Activated CD8-positive, alpha-beta memory T cell treated with anti-CD3 and anti-CD28 coated beads, Interleukin-2, amount 50 U/mL, for 4 hours (primary cell): ENCODE results near the gene GRIN2B.

ENCODE experiments used
- DNase-seq: peaks from one replicate; pipeline ENCODE4 v3.0.0-alpha.2; 2020

The GRIN2B gene

GRCh38 chr12:13956060-13956590, 25.3 kb downstream of the GRIN2B start:
- no peak for DNase-seq

GRCh38 chr12:13952096-13952495, 29.3 kb downstream of the GRIN2B start:
- DNase-seq = no peak

DNA sequence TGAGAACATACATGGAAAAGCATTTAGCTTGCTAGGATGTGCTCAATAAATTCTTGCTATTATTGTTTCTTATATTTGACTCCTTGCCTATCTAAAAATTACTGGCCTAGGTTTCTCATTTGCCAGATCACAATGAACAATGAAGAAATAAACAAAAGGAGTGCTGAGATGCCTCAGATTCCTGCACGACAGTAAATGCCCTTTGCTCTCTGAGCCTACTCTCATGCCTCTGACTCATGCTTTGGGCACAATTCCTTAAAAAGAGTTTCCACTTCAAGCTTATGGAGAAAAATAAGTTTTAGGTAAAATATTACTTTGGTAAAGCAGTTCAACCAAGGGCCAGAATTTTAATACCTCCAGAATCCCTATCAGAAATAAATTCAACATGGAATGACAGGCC, 30.9 kb downstream of the GRIN2B start:
- DNase-seq = no peak

DNA sequence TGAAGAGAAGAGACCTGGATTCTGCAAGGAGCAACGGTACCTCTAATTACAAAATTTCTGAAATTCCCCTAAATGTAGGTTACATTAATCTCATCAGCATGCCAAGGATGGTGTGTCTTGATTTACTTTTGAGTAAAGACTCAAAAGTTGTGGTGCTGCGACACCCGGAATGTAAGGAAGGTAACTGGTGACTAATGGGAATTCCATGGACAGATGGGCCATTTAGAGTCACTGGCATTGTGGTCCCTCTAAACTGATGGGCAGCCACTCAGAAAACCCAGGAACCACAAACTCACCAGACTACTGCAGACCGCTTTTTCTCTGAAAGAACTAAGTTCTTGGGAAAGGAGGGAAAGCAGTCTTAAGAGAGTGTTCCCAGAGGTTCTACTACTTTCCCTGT, 32.8 kb downstream of the GRIN2B start:
- DNase-seq = no peak

- DNase-seq = no peak
Observed at GRCh38 chr12:13947276-13947946, 34.0 kb downstream of the GRIN2B start.

GRCh38 chr12:13945641-13946040, 35.8 kb downstream of the GRIN2B start:
- no peak for DNase-seq

- DNase-seq = no peak
Observed at GRCh38 chr12:13945236-13945635, 36.2 kb downstream of the GRIN2B start.

DNA sequence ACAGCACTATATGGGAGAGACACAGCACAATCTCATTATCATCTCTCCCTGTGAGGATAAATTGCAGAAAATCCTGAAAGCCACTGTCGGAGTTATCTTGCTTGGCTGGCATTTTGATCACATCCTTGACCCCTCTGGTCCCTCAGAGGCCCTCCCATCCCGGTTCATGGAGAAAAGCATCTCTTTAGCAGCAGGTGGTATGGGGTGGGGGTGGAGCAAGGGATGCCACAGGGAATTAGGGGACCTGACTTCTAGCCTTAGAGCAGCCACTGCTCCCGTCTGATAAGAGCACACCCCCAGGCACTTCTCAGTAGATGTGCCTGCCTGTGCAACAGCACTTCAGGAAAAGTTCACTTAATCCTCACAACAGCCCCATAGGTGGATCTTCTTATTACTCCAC, 38.6 kb downstream of the GRIN2B start:
- no peak for DNase-seq

DNA sequence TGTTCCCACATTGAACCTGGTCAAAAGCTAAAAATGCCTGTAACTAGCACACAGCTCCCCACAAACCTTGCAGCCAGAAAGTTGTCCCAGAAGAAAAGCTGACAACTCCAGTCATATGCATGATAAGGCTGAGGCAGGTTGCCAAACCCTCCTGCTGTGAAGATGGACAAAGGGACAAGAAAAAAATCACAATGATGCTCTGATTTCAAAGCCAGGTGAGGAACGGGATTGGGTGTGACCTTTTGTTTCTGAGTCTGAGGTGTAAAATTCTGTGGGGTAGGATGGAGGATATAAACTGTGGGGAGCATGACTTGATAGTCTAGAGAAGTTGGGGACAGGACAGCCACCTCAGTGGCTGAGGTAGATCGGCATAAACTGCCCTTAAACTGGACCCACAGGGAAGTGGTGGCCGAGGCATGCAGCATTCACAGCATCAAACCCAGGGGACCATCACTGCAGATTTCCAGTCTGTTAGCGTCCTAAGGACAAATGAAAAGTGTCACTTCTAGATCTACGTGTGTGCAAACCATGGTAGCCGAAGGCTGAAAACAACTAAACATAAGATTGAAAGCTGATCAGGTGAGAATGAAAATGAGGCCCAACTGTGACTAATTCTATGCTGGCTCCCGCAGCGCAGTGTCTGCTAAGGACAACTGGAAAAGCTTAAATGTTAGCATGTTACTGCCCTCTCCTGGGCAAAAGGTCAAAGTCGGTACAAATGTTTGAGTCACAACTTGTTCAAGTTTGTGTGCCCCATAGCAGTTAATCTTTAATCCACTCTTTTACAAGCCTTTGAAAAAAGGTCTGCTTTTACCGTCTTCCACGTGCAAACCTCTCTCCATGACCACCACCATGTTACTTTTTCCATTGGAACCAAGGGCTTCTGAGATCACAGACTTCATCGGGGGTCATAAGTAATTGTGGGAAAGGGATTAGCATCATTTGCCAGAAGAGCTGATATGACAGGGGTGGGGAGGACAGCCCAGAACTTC, 39.8 kb downstream of the GRIN2B start:
- no peak for DNase-seq

DNA sequence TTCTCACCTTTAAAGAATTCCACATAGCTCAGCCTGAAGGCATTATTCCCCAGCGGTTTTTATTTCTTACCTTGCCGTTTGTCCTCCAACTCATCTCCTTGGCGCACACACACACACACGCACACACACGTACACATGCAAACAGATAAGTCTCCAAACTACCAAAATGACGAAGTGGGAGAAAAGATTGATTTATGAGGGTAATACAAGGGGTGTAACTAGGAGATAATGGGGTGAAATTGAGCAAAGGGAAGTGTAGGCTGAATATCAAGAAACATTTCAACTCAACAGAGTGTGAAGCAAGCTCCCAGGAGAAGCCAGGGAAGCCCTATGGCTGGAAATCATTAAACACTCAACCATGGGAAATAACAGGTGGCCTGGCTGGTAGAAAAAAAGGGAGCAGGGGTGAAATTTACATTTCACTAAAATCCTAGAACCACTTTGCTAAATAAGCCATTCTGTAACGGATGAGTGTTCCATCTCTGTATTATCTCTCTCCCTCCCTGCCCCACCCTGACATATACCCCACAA, 41.0 kb downstream of the GRIN2B start:
- no peak for DNase-seq

DNA sequence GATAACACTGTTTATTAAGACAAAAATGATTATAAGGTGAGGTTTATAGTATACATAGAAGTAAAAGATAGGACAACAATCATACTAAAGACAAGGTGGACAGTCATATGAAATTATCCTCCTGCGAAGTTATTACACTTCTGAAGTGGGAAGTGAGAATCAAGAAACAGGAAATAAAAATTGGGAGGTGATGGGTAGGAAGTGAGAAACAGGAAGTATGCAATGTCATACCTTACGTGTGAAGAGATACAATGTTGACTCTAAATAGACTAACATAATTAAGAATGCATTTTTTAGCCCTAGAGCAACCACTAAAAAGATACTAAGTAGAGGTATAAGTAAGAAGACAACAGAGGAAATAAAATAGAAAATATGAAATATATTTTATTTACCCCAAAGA, 43.7 kb downstream of the GRIN2B start:
- DNase-seq = no peak

DNA sequence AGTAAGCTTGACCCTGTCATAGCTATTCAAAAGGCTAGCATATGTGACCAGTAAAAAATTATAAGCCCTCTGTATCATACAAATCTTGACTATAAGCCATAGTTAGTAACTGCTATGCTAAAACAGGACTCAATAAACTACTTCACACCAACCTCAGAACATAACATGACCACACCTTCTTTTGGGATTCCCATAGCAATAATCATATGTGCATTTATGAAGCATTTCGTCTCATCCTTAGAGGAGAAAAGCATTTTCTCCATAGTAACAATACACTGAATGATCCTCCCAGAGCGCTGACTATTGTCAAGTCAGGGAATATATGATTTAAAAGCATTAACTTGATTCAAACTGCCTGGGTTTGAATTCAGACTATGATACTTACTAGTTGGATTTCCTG, 46.2 kb downstream of the GRIN2B start:
- no peak for DNase-seq
